GM19372 (cell line): ENCODE measurements around the gene INCA1.
A peak's percentile ranks its signal among the peaks of the same experiment; 100 is the strongest.

Source experiments
- ATAC-seq: cut with Tn5 transposase; IDR thresholded peaks from one replicate; pipeline ENCODE4 v1.9.1; 2021; ENCODE audit warnings: mild to moderate bottlenecking, low read depth, moderate library complexity; ENCODE audit not compliant: unreplicated experiment

Gene INCA1

DNA sequence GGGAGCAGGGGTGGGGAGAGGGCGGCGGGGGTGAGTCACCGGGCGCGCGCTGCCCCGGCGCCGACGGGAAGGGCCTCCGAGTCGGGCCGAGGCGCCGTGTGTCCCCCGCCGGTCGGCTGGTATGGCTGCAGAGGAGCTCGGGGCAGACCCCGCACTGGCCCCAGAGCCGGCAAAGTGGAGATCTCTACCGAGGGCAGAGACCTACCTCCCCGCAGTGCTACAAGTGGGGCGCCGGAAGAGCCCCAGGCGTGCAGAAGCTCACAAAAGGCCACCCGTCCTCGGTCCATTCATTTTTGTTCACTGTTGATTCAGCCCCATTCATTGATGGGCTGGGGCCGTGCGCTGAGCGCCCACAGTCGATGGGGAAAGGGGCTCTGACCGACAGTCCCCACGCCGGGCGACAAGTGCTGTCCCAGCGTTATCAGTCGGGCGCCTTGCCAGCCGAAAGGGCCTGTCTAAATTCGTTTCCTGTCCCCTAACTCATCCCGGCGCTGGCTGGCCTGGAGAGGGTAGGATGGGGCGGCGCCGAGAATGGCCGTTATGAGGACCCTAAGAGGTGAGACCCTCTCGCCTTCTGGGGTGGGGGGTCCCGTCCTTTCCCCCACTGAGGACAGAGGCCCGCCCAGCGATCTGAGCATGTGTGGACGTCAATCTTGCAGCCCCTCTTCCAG lies 47.1 kb downstream of the INCA1 start:
- ATAC-seq = no peak

- peak; percentile 29 for ATAC-seq
Observed at GRCh38 chr17:4949321-4950074, 47.8 kb downstream of the INCA1 start.

- peak; percentile 32 for ATAC-seq
Observed at GRCh38 chr17:4948931-4949320, 48.4 kb downstream of the INCA1 start.

- peak; percentile 24 for ATAC-seq
Observed at GRCh38 chr17:4948166-4948930, 49.0 kb downstream of the INCA1 start, which contains the start of gene PFN1. Gene PFN1 (minus strand): TSS chr17:4948530. CDS start chr17:4948394, 136 bp downstream.

- no peak for ATAC-seq
Observed at GRCh38 chr17:4947411-4948165, 49.7 kb downstream of the INCA1 start.

- ATAC-seq = no peak
Observed at GRCh38 chr17:4947010-4947410, 50.3 kb downstream of the INCA1 start.

- no peak for ATAC-seq
Observed at GRCh38 chr17:4946312-4946976, 50.9 kb downstream of the INCA1 start.

GRCh38 chr17:4945944-4946280 lies 51.4 kb downstream of the INCA1 start:
- no peak for ATAC-seq

DNA sequence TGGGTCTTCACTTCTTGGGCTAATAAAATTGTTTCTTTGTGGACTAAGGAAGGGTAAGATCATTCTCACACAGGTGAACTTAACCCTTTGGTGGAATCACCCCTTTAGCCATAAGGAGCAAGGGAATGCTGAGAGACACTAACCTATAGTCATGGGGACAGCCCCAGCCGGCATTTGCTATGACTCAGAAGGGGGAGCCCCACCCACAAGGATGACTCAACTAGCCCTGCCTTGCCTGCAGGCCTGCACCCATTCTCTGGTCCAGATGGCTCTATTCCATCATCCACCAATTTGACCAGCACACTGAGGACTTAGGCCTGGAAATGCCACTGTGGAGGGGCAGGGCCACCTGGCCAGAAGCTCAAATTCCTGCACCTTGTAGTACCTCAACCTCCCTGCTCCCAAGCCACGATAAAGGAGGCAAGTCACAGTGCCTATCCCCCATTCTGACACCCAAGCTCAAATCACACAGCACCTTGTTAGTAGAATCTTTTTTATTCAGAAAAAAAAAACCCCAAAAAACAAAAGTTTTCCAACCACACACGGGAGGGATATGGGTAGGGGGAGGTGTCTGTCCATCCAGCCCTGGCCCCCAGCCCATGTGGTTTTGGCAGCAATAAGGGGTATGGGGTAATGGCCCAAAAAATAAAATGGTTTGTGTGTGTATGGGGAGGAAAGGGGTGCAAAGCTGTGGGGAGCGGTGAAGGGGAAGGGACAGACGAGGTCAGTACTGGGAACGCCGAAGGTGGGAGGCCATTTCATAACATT lies 52.0 kb downstream of the INCA1 start:
- ATAC-seq = no peak

GRCh38 chr17:4944554-4945175 lies 52.7 kb downstream of the INCA1 start:
- ATAC-seq = no peak

- no peak for ATAC-seq
Observed at GRCh38 chr17:4944163-4944553, 53.2 kb downstream of the INCA1 start.

- no peak for ATAC-seq
Observed at GRCh38 chr17:4942760-4943508, 54.4 kb downstream of the INCA1 start.

DNA sequence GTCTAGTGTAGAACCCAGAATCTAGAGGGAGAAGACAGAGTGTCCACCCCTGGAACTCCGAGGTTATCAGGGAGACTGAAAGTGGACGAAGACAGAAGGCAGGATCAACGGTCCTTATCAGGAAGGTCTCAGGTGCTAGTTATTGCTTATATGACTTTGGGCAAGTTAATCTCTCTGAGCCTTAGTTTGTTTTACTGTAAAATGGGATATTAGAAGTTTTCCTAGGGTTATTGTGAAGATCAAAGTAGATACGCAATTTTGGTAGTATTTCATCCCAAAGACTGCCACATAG lies 56.1 kb downstream of the INCA1 start:
- ATAC-seq = no peak

GRCh38 chr17:4940555-4941318 lies 56.6 kb downstream of the INCA1 start:
- ATAC-seq = no peak

GRCh38 chr17:4939796-4940554 lies 57.3 kb downstream of the INCA1 start, which contains the start of the genes RNF167 and SLC25A11:
Gene RNF167 (plus strand): TSS chr17:4940268. CDS start chr17:4940910, 642 bp downstream.
Gene SLC25A11 (minus strand): TSS chr17:4940046. CDS start chr17:4939910, 136 bp downstream.
- ATAC-seq = peak; percentile 85

- peak; percentile 8 for ATAC-seq
Observed at GRCh38 chr17:4939546-4939795, 57.9 kb downstream of the INCA1 start.
